Uterus (tissue), 4 donors: ENCODE measurements around the gene KCTD1. TPM values are rescaled to one million over a fixed set of nuclear protein-coding genes. Genes with fewer than 3 reads are reported as not detected.

Experiments used
- DNase-seq, 2 donors: peaks; one replicate each; pipeline ENCODE4 v3.0.0-alpha.2; 2019 to 2020
- H3K27ac ChIP-seq, 2 donors: fragments of 200-600 bp; sonication (generic); 1 replicate in 1 of 2; 2 replicates in 1 of 2; pipeline ENCODE4 v1.5.1; 2016 to 2018
- H3K27me3 ChIP-seq, 2 donors: fragments of 200-600 bp; sonication (generic); one replicate each; pipeline ENCODE4 v1.5.1; 2018 to 2019; ENCODE audit warnings: control low read depth in 1 of 2
- H3K36me3 ChIP-seq, 2 donors: fragments of 200-600 bp; sonication (generic); one replicate each; pipeline ENCODE4 v1.5.1; 2019; ENCODE audit warnings: control low read depth in 1 of 2
- H3K4me1 ChIP-seq, 2 donors: fragments of 200-600 bp; sonication (generic); one replicate each; pipeline ENCODE4 v1.5.1; 2018 to 2019; ENCODE audit warnings: control low read depth in 1 of 2
- H3K4me3 ChIP-seq, 2 donors: fragments of 200-600 bp; sonication (generic); 1 replicate in 1 of 2; 2 replicates in 1 of 2; pipeline ENCODE4 v1.5.1; 2018 to 2019; ENCODE audit warnings: mild to moderate bottlenecking in 1 of 2
- H3K9me3 ChIP-seq, 2 donors: fragments of 200-600 bp; sonication (generic); one replicate each; pipeline ENCODE4 v1.5.1; 2019; ENCODE audit warnings: control low read depth in 1 of 2
- POLR2A ChIP-seq, 2 donors: fragments of 450-650 bp; IDR thresholded peaks; one replicate each; pipeline ENCODE4 v1.6.1; 2016; ENCODE audit warnings: antibody characterized with exemption in 2 of 2, mild to moderate bottlenecking in 1 of 2, moderate library complexity in 1 of 2
- intact Hi-C: fragments of 100-400 bp; cut with DNase I; formaldehyde crosslinking; loops from one replicate; pipeline ENCODE4 v1.15.1; 2023; ENCODE audit warnings: low total_unique reads
- total RNA-seq, 4 donors: library from RNA; depleted of rRNA in 3 of 4; stranded (reverse); fragments of >200 nt in 3 of 4; gene quantifications; one replicate each; pipeline versions ENCODE4 v1.1.0 to v1.2.4, GENCODE V29; 2014 to 2023
- TF ChIP-seq, protein P1 (sequence below), 4 experiments: fragments of 200-600 bp in 2 of 4; fragments of 450-650 bp in 2 of 4; sonication (generic) in 2 of 4; IDR thresholded peaks; one replicate each; pipeline ENCODE4 v1.5.1; 2016 to 2019; ENCODE audit warnings: antibody characterized with exemption in 4 of 4, mild to moderate bottlenecking in 2 of 4, moderate library complexity in 1 of 4
- donor health status: DM: yes; HTN: yes; CAD: no.

The KCTD1 gene
- total RNA-seq, 4 donors from 2014 or later: 1.2 to 41.3 (median 11.7) TPM

DNA sequence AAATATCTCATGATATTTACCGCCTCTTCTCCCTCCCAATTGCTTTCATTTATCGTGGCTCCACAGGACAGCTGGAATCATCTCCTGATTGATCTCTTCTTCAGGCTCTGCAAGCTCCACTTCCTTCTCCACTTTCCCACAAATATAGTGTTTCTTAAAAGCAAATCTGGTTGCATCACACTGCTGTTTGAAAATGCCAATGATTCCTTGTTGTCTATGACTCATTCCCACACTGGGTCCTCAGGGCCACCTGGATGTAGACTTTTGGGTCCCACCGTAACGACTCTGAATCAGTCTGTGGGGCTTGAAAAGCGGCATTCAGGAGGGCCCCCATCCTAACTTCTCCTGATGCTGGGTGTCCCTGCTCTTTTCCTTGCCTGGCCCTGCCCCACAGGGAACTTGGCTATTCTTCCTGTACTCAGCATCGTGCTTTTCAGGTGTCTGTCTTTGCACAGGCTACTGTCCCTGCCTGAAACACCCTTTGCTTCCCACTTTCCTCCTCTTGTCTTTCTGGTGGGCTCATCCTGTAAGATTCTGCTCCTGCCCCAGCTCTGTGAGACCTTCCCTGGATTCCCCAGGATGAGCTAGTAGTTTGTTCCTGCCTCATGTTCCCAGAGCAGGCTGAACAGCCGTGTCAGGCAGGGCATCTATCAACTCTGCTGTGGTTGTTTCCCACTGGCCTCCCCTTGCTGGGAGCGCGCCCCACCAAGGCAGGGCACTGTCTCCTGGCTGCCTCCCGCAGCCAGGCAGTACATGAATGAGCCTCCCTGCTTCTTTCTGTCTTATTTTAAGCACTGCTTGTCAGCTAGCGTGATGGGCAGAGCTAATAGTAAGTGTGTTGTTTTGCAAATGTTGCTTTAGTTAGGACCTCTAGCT is 111.9 kb downstream of the KCTD1 start:
- H3K27ac ChIP-seq: no peak overlapping the region
- no peaks in the 10 kb centered on the region for H3K36me3 ChIP-seq
- H3K4me1 ChIP-seq: no peaks in the 10 kb centered on the region
- no peaks in the 10 kb centered on the region for H3K9me3 ChIP-seq
- intact Hi-C loops: no loop called here
- TF ChIP-seq POLR2A (IDR thresholded peaks at IDR 0.05): no peak
- TF ChIP-seq, protein P1, sequence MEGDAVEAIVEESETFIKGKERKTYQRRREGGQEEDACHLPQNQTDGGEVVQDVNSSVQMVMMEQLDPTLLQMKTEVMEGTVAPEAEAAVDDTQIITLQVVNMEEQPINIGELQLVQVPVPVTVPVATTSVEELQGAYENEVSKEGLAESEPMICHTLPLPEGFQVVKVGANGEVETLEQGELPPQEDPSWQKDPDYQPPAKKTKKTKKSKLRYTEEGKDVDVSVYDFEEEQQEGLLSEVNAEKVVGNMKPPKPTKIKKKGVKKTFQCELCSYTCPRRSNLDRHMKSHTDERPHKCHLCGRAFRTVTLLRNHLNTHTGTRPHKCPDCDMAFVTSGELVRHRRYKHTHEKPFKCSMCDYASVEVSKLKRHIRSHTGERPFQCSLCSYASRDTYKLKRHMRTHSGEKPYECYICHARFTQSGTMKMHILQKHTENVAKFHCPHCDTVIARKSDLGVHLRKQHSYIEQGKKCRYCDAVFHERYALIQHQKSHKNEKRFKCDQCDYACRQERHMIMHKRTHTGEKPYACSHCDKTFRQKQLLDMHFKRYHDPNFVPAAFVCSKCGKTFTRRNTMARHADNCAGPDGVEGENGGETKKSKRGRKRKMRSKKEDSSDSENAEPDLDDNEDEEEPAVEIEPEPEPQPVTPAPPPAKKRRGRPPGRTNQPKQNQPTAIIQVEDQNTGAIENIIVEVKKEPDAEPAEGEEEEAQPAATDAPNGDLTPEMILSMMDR (IDR thresholded peaks at IDR 0.05): no peak
- DNase-seq: no peak
- H3K27me3 ChIP-seq: no peaks in the 10 kb centered on the region
- H3K4me3 ChIP-seq: no peak overlapping the region

DNA sequence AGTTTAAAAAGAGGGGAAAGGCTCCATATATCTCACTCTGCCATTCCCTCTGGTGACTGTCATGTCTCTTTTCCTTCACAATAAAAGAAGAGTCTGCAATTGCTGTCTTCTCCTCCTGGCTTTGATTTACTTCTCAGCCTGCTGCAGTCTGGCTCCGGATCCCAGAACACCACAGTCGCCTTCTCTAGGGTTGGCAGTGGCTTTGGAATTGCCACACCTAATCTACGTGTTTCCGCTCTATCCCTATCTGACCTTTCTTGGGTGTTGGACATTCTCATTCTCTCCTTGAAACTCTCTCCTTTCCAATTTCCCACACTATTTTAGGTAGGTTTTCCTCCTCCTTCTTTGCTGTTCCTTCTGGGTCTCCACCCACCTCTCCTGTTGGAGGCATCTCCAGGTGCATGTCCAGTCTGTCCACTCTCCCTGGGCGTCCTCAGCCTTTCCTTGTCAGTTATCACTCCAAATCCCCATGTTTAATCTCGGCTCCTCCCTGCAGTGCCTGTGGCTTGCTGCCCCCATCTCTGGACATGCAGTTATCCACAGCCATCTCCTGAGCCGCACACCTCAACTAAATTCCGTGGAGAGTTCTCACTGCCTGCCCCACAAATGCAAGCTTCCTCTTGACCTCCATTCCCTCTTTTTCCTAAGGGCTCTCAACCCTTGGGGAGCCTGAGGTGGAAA is 112.8 kb downstream of the KCTD1 start:
- Histone ChIP-seq H3K9me3 (no peaks in the 10 kb centered on the region), H3K4me3 (no peak overlapping the region), H3K27ac (no peak overlapping the region), H3K36me3 (no peaks in the 10 kb centered on the region), H3K4me1 (no peaks in the 10 kb centered on the region), H3K27me3 (no peaks in the 10 kb centered on the region)
- no peak for DNase-seq
- intact Hi-C loops: no loop called here
- TF ChIP-seq POLR2A (IDR thresholded peaks at IDR 0.05): no peak
- TF ChIP-seq, protein P1 (IDR thresholded peaks at IDR 0.05): no peak

DNA sequence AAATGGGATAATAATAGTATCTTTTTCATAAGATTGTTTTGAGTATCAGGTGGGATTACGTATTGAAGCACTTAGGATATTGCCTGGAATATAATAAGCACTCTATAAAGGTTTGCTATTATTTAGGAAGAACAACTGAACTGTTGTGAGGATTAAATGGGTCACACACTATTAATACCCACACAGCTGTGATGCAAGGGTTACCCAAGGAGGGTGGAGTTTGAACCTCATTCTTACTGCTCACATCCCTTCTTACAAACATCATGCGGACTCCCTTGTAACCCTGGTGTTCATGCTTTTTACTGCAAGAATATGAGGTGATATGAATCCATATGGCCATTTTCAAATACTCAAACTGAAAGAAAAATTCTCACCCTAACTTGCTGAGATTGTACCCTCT is 113.5 kb downstream of the KCTD1 start:
- Histone ChIP-seq H3K9me3 (no peaks in the 10 kb centered on the region), H3K4me3 (no peak overlapping the region), H3K4me1 (no peaks in the 10 kb centered on the region), H3K36me3 (no peaks in the 10 kb centered on the region), H3K27ac (no peak overlapping the region), H3K27me3 (no peaks in the 10 kb centered on the region)
- intact Hi-C loops: no loop called here
- no peak for TF ChIP-seq POLR2A (IDR thresholded peaks at IDR 0.05)
- TF ChIP-seq, protein P1 (IDR thresholded peaks at IDR 0.05): no peak
- no peak for DNase-seq

DNA sequence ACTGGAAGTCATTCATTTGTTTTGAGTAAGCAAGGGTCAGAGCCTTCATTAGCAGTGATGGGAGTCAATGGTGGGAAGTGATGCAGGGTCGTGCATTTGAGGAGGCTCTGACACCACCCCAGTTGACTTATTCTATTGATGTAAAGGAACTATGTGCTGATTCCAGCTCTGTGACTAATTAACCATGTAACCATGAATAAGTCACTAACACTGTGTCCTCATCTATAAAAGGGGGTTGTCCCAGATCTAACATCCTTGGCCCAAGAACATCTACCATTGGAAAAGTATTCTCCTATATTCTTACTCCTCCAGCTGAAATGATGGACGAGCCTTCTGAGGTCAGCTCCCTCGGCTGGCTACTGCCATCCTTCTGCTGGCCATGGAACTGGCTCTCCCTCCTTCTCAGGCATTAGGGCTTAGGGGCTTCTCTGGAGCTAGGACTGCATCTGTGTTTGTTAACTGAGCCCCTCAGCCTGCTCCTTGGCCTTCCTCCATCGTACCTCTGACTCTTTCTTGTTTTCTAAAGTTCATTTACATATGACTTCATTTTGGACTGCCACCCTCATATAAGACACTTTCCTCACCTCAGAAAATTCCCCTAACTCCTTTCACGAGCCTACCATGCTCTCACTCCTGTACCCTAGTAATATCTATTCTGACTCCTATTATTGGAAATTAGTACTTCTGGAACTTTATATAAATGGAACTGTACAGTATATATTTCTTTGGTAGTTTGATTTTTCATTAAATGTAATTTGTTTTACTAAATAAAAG is 115.5 kb downstream of the KCTD1 start:
- Histone ChIP-seq H3K27ac (no peak overlapping the region), H3K9me3 (no peaks in the 10 kb centered on the region), H3K27me3 (no peaks in the 10 kb centered on the region), H3K36me3 (no peaks in the 10 kb centered on the region), H3K4me3 (no peak overlapping the region), H3K4me1 (no peaks in the 10 kb centered on the region)
- no peak for DNase-seq
- intact Hi-C loops: no loop called here
- TF ChIP-seq POLR2A (IDR thresholded peaks at IDR 0.05): no peak
- TF ChIP-seq, protein P1 (IDR thresholded peaks at IDR 0.05): no peak
